Measurements from ENCODE around the gene TIMP1. TPM values are rescaled to one million over a fixed set of nuclear protein-coding genes. Genes with fewer than 3 reads are reported as not detected.

Gene TIMP1
- total RNA-seq, 2 experiments from 2014 or later = not detected

DNA sequence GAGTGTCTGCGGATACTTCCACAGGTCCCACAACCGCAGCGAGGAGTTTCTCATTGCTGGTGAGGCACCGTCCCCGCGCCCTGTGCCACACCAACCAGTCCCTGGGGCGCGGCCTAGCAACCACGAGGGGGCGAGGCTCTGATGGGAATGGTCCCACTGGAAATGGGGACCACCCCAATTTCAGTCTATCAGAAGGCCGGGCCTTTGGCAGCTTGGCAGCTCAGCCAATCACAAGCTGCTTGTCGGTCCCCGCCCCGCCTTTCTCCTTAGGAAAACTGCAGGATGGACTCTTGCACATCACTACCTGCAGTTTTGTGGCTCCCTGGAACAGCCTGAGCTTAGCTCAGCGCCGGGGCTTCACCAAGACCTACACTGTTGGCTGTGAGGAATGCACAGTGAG is 3.0 kb downstream of the TIMP1 start:
- BruUV-seq (replicated peaks) = no TSS peak
- no peaks in the 10 kb centered on the region for H3K9me3 ChIP-seq (ENCODE audit: low read length)
- ChIA-PET POLR2A (no interaction called here), CTCF (ENCODE audit: unreplicated experiment) (interaction anchor here (0.5 kb wide), 1 partner anchor 103 kb away, joined by 4 read pairs; no protein-coding TSS in a partner anchor)
- no peak overlapping the region for H2AFZ ChIP-seq (ENCODE audit: low read length)
- no peaks in the 10 kb centered on the region for H3K79me2 ChIP-seq (ENCODE audit: insufficient read depth, low read depth, low read length)
- intact Hi-C loops (cut with micrococcal nuclease; ENCODE audit: unreplicated experiment) = loop anchor here (1.0 kb wide), 1 partner anchor 44 kb away; the partner anchor contains the start of gene CFP
- H3K9me2 ChIP-seq (ENCODE audit: insufficient read depth, low read length) = no peaks in the 10 kb centered on the region
- no peak for TF ChIP-seq EZH2phosphoT487 (IDR thresholded peaks at IDR 0.05; ENCODE audit: borderline replicate concordance, low read depth, low read length)
- TF ChIP-seq, protein P1, sequence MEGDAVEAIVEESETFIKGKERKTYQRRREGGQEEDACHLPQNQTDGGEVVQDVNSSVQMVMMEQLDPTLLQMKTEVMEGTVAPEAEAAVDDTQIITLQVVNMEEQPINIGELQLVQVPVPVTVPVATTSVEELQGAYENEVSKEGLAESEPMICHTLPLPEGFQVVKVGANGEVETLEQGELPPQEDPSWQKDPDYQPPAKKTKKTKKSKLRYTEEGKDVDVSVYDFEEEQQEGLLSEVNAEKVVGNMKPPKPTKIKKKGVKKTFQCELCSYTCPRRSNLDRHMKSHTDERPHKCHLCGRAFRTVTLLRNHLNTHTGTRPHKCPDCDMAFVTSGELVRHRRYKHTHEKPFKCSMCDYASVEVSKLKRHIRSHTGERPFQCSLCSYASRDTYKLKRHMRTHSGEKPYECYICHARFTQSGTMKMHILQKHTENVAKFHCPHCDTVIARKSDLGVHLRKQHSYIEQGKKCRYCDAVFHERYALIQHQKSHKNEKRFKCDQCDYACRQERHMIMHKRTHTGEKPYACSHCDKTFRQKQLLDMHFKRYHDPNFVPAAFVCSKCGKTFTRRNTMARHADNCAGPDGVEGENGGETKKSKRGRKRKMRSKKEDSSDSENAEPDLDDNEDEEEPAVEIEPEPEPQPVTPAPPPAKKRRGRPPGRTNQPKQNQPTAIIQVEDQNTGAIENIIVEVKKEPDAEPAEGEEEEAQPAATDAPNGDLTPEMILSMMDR (conservative IDR thresholded peaks at IDR 0.05; ENCODE audit: low read length) = no peak
- H3K4me3 ChIP-seq (ENCODE audit: low read depth, low read length, poor library complexity, severe bottlenecking) = no peak overlapping the region
- H3K4me1 ChIP-seq (ENCODE audit: insufficient read depth, low read length, poor library complexity, severe bottlenecking) = no peaks in the 10 kb centered on the region
- no peak overlapping the region for H3K27ac ChIP-seq (ENCODE audit: low read depth, low read length, poor library complexity, severe bottlenecking)
- no peaks in the 10 kb centered on the region for H3K36me3 ChIP-seq (ENCODE audit: insufficient read depth, low read length)
- H3K4me2 ChIP-seq (ENCODE audit: low read length) = no peak overlapping the region
- DNase-seq (ENCODE audit: low spot score) = no peak
- H4K20me1 ChIP-seq (ENCODE audit: insufficient read depth, low read length) = no peaks in the 10 kb centered on the region

DNA sequence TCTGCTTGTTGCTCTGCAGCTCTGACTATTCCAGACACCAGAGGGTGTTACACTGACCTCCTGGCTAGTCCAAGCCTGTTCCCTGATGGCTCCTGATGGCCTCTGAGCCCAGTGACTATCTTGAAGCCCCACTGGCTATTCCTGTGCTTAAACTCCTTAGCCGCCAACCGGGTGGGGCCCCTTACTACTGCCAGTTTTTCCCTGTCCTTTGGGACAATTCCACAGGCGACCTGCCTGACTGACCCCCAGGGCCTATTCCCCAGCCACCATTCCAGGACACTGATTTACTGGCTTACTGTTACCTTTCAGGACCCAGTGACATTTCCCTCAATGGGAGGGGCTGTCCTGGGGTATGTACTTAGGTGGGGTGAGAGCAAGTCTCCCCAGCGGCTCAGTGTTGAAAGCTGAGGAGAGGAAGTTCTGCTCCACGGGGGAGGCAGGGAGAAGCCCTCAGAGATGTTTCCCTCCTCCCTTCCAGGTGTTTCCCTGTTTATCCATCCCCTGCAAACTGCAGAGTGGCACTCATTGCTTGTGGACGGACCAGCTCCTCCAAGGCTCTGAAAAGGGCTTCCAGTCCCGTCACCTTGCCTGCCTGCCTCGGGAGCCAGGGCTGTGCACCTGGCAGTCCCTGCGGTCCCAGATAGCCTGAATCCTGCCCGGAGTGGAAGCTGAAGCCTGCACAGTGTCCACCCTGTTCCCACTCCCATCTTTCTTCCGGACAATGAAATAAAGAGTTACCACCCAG is 4.0 kb downstream of the TIMP1 start:
- no peaks in the 10 kb centered on the region for H3K9me2 ChIP-seq (ENCODE audit: insufficient read depth, low read length)
- ChIA-PET CTCF (ENCODE audit: unreplicated experiment) (interaction anchor here (0.5 kb wide), 1 partner anchor 104 kb away, joined by 4 read pairs; no protein-coding TSS in a partner anchor), POLR2A (no interaction called here)
- no peak overlapping the region for H3K4me2 ChIP-seq (ENCODE audit: low read length)
- H3K79me2 ChIP-seq (ENCODE audit: insufficient read depth, low read depth, low read length) = no peaks in the 10 kb centered on the region
- no peaks in the 10 kb centered on the region for H3K9me3 ChIP-seq (ENCODE audit: low read length)
- H2AFZ ChIP-seq (ENCODE audit: low read length) = no peak overlapping the region
- intact Hi-C loops (cut with micrococcal nuclease; ENCODE audit: unreplicated experiment) = no loop called here
- H3K4me1 ChIP-seq (ENCODE audit: insufficient read depth, low read length, poor library complexity, severe bottlenecking) = no peaks in the 10 kb centered on the region
- BruUV-seq (replicated peaks) = no TSS peak
- no peak for DNase-seq (ENCODE audit: low spot score)
- no peaks in the 10 kb centered on the region for H3K36me3 ChIP-seq (ENCODE audit: insufficient read depth, low read length)
- H4K20me1 ChIP-seq (ENCODE audit: insufficient read depth, low read length) = no peaks in the 10 kb centered on the region
- H3K27ac ChIP-seq (ENCODE audit: low read depth, low read length, poor library complexity, severe bottlenecking) = no peak overlapping the region
- TF ChIP-seq, protein P1 (conservative IDR thresholded peaks at IDR 0.05; ENCODE audit: low read length) = no peak
- no peak for TF ChIP-seq EZH2phosphoT487 (IDR thresholded peaks at IDR 0.05; ENCODE audit: borderline replicate concordance, low read depth, low read length)
- no peak overlapping the region for H3K4me3 ChIP-seq (ENCODE audit: low read depth, low read length, poor library complexity, severe bottlenecking)
